Fibroblast of mammary gland (primary cell): ENCODE results near the gene CLCN3.
A peak's percentile ranks its signal among the peaks of the same experiment; 100 is the strongest.

Experiments
- DNase-seq: peaks from one replicate; pipeline ENCODE4 v3.0.0-alpha.2; 2010; ENCODE audit warnings: low read depth
- H3K4me3 ChIP-seq: 2 replicates; pipeline ENCODE4 v1.5.1; 2011; ENCODE audit warnings: low read depth, mild to moderate bottlenecking, low read length, moderate library complexity; ENCODE audit not compliant: control insufficient read depth
- TF ChIP-seq, protein P1 (sequence below): conservative IDR thresholded peaks from 2 replicates; pipeline ENCODE4 v1.5.1; 2011; ENCODE audit warnings: low read depth, low read length, inconsistent platforms; ENCODE audit not compliant: control insufficient read depth, insufficient read depth

CLCN3 gene

DNA sequence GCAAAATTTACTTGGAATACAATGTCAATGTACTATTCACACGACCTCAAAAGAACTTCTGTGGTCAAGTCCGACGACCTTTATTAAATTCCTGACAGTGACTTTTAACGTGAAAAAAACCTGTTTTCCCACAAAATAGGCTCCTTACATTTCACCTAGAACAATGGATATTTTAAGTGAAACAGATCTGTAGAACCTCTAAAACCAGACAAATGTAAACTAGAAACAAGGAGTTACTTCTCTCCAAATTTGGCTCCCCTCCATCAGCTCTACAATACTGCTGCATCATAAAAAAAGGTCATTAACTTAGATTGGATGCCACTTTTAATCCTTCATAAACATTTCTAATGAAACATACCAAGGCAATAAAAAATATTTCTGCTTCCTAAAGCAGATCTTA is 9.2 kb upstream of the CLCN3 start:
- DNase-seq, result no peak
- H3K4me3 ChIP-seq, result peak overlapping the region; percentile 94
- TF ChIP-seq, protein P1, sequence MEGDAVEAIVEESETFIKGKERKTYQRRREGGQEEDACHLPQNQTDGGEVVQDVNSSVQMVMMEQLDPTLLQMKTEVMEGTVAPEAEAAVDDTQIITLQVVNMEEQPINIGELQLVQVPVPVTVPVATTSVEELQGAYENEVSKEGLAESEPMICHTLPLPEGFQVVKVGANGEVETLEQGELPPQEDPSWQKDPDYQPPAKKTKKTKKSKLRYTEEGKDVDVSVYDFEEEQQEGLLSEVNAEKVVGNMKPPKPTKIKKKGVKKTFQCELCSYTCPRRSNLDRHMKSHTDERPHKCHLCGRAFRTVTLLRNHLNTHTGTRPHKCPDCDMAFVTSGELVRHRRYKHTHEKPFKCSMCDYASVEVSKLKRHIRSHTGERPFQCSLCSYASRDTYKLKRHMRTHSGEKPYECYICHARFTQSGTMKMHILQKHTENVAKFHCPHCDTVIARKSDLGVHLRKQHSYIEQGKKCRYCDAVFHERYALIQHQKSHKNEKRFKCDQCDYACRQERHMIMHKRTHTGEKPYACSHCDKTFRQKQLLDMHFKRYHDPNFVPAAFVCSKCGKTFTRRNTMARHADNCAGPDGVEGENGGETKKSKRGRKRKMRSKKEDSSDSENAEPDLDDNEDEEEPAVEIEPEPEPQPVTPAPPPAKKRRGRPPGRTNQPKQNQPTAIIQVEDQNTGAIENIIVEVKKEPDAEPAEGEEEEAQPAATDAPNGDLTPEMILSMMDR, result no peak

DNA sequence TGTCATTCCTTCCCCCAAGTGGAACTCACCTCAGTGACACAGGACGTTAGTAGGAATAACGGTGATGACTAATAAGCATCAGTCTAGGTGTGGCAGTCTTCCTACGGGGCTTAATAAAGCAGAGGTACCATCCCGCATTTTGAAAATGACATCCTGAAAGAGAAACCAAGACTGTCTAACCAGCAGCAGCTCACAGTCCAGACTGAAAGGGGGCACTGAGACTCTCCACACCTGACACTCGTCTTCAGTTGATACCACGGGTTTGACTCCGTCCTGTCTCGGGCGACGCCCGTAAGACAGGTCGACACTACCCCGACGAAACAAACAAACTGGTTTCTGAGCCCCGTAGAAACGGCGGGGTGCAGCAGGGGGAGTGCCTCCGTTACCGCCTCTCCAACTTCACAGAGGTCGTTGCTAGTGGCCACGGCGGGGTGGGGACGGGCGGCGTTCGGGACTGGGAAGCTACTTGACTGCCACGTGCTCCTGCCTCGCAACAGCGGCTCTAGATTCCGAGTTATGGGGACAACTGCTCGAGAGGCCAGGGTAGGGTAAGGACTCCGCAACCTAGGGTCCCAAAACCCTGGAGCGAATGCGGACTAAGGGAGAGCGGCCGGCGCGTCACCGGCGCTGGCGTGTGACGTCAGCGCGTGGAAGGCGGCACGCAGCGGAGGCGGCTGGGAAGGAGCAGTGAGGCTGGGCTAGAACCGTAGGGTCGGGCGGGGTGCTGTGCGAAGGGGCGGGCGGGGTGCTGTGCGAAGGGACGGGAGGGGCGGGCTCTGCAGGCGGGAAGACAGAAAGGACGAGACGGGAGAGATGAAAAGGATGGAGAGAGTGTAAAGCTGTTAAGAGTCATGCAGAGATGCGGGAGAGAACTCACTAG is 8.1 kb upstream of the CLCN3 start, which contains the start of gene NEK1:
NEK1 (minus strand) TSS at position 593 of the 880 bp plus-strand sequence. CDS start 9,953 bp downstream, outside the sequence.
- TF ChIP-seq, protein P1, result no peak

GRCh38 chr4:169612871-169613859 is 7.2 kb upstream of the CLCN3 start:
- DNase-seq, result peak; percentile 82
- TF ChIP-seq, protein P1, result peak; percentile 81
- H3K4me3 ChIP-seq, result peak overlapping the region; percentile 94

More for the DNA sequence above, 8.1 kb upstream of the CLCN3 start, which contains the start of gene NEK1:
- H3K4me3 ChIP-seq, result peak within 1 kb of the TSS; percentile 94
- peak; percentile 84 for DNase-seq

- DNase-seq, result no peak
- TF ChIP-seq, protein P1, result no peak
- no peak overlapping the region for H3K4me3 ChIP-seq
These were observed 4.8 kb upstream of the CLCN3 start for GRCh38 chr4:169615467-169616106.

DNA sequence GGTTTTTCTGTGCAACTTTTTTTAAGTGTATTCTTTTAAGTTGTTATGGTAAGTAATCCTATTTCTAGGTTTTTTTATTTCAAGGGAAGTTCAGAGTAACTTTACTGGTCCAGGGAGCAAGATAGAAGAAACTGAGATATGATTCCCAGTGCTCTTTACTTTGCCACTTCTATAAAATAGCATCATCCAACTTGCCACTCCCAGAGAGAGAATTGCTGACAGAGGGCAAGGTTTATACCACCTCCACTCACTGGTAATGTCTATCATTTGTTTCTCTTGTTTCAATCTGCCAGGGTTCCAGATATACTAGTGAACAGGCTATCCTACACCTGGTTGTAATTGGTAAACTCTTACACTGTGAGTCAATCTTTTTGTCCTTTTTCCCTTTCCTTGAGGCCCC is 3.5 kb upstream of the CLCN3 start:
- no peak for DNase-seq
- TF ChIP-seq, protein P1, result no peak
- no peak overlapping the region for H3K4me3 ChIP-seq

GRCh38 chr4:169617306-169617705 is 3.1 kb upstream of the CLCN3 start:
- TF ChIP-seq, protein P1, result no peak
- no peak for DNase-seq
- H3K4me3 ChIP-seq, result no peak overlapping the region
